Measurements from ENCODE around the gene ASS1.

Gene ASS1

GRCh38 chr9:130527651-130528310 is 83.0 kb downstream of the ASS1 start:
- in situ Hi-C loops (cut with MboI; ENCODE audit: low sequenced_read_pairs): no loop called here

DNA sequence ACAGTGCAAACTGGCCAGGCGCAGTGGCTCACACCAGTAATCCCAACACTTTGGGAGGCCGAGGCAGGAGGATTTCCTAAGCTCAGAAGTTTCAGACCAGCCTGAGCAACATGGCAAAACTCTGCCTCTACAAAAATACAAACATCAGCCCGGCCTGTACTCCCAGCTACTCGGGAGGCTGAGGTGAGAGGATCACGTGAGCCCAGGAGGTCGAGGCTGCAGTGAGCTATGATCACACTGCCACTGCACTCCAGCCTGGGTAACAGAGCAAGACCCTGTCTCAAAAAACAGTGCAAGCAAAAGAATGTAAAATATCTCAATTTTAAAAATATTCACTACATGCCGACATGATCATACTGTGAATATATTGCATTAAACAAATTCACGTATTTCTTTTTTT is 83.9 kb downstream of the ASS1 start:
- in situ Hi-C loops (cut with MboI; ENCODE audit: low sequenced_read_pairs): no loop called here

DNA sequence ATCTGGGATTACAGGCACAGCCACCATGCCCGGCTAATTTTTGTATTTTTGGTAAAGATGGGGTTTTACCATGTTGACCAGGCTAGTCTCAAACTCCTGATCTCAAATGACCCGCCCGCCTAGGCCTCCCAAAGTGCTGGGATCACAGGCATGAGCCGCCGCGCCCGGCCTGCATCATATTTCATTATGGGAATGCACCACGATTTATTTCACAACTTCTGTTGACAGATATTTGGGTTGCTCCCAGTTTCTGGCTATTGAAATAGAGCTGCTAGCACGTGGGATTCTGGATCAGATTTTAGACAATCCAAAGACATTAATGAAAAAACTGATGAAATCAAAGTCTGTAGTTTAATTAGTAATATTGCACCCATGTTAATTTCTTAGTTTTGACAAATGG is 86.2 kb downstream of the ASS1 start:
- in situ Hi-C loops (cut with MboI; ENCODE audit: low sequenced_read_pairs): no loop called here

DNA sequence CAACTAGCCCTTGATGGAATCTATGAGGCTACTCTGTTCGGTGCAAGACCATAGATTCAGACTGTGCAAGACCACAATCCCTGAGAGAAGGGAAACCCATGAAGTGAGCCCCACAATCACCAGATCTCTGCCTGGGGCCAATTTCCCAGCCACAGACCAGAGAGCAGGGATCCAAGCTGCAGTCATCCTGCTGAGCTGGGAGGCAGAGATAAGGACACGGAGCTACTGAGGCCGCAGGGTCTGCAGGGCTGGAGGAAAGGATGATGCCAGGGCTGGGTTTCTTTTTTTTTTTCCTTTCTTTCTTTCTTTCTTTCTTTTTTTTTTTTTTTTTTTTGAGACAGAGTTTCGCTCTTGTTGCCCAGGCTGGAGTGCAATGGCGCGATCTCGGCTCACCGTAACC is 86.9 kb downstream of the ASS1 start:
- in situ Hi-C loops (cut with MboI; ENCODE audit: low sequenced_read_pairs): no loop called here

- in situ Hi-C loops (cut with MboI; ENCODE audit: low sequenced_read_pairs): no loop called here
Measured at GRCh38 chr9:130532426-130533080, 87.8 kb downstream of the ASS1 start.

DNA sequence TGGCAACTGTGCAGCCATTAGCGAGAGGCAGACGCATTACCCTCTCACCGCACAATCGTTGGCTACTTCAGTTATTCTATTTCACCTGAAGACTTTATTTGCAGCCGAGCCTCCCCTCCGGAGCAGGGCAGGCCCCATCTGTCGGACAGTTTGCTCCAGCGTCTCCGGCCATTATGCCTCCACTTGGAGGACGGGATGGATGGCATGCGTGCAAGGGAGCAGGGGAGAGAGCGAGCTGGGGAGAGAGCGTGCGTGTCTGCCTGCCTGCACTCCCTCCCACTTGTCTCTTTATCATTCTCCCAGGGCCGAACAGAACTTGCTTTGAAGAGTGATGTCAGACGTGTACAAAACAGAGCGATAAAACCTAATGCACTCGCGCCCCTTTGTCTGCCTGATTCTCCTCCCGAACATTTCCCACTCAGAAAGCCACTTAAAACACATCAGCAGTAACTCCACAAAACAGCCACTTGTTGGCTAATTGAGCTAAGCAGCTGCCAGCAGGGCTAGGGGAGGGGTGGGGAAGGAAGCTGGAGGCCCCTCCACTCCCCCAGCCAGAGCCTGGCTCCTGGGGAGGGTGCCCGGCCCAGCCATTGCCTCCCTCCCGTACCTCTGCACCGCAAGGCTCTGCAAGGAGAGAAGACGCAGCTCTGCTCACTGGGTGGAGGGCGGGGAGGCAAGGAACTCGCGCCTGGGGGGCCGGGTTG is 91.2 kb downstream of the ASS1 start:
- in situ Hi-C loops (cut with MboI; ENCODE audit: low sequenced_read_pairs): no loop called here

- in situ Hi-C loops (cut with MboI; ENCODE audit: low sequenced_read_pairs): no loop called here
Measured at GRCh38 chr9:130536701-130537107, 91.9 kb downstream of the ASS1 start.

GRCh38 chr9:130537346-130538050 is 92.7 kb downstream of the ASS1 start:
- in situ Hi-C loops (cut with MboI; ENCODE audit: low sequenced_read_pairs): no loop called here

DNA sequence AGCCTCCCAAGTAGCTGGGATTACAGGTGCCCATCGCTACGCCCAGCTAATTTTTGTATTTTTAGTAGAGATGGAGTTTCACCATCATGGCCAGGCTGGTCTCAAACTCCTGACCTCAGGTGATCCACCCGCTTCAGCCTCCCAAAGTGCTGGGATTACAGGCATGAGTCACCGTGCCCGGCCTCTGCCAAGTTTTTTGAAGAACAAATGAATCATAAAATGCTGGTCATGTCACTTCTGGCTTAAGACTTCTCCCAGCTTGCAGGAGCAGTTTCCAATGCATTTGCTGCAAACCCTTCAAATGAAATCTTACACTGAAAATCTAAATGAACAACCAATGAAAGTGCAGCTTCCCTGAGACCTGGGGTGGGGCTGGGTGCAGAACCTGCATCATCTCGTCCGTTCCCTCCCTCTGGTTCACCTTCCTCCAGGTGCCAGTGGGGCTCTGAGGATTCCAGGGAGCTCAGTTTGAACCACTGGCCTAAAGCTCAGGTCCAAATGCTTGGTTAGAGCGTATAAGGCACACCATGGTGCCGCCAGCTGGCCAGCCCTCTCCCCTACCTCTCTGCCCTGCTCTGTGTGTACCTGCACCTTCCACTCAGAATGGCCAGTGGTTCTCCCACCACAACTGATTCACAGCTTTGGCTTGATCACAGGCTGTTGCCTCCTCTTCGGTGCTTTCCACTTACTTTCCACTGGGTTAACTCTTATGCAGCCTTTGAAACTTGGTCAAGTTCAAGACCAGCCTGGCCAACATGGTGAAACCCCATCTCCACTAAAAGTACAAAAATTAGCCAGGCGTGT is 94.9 kb downstream of the ASS1 start:
- in situ Hi-C loops (cut with MboI; ENCODE audit: low sequenced_read_pairs): no loop called here

- in situ Hi-C loops (cut with MboI; ENCODE audit: low sequenced_read_pairs): no loop called here
Measured at GRCh38 chr9:130541533-130541932, 96.8 kb downstream of the ASS1 start.

- in situ Hi-C loops (cut with MboI; ENCODE audit: low sequenced_read_pairs): no loop called here
Measured at GRCh38 chr9:130542038-130542437, 97.3 kb downstream of the ASS1 start.

DNA sequence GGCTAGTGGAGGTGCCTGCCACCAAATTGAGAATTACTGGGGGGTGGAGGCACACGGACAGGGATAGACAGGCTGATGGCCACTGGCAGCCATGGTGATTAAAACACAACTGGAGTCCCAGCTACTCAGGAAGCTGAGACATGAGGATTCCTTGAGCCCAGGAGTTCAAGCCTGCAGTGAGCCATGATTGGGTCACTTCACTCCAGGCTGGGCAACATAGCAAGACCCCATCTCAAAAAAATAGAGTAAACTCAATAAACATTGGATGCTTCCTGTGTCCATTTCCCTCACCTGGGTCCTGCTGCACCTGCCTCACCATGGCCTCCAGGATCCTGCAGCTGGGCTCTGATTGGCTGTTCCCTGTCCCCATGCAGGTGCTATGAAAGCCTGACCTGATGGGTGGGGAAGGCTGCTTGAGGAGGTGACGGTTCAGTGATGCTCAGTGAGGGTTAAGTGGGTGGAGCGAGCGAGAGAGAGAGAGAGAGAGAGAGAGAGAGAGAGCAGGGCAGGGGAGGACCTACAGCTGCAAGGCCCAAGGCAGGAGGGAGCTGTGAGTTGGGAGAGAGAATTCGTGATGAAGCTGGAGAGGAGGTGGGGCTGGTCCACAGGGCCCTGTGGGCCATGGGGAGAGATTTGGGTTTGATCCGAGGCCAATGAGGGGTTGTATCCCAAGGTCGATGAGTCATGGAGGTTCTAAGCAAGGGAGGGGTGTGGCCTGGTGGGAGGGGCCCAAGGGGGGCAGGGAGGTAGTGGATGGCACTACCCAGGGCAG is 97.9 kb downstream of the ASS1 start:
- in situ Hi-C loops (cut with MboI; ENCODE audit: low sequenced_read_pairs): no loop called here

- in situ Hi-C loops (cut with MboI; ENCODE audit: low sequenced_read_pairs): no loop called here
Measured at GRCh38 chr9:130543368-130543767, 98.6 kb downstream of the ASS1 start.

- in situ Hi-C loops (cut with MboI; ENCODE audit: low sequenced_read_pairs): no loop called here
Measured at GRCh38 chr9:130543859-130544258, 99.1 kb downstream of the ASS1 start.

GRCh38 chr9:130544364-130544763 is 99.6 kb downstream of the ASS1 start:
- in situ Hi-C loops (cut with MboI; ENCODE audit: low sequenced_read_pairs): no loop called here

GRCh38 chr9:130548103-130548502 is 103.3 kb downstream of the ASS1 start:
- in situ Hi-C loops (cut with MboI; ENCODE audit: low sequenced_read_pairs): no loop called here

GRCh38 chr9:130549093-130549735 is 104.5 kb downstream of the ASS1 start:
- in situ Hi-C loops (cut with MboI; ENCODE audit: low sequenced_read_pairs): no loop called here
